ENCODE data around the gene BTNL2. TPM values are rescaled to one million over a fixed set of nuclear protein-coding genes. Genes with fewer than 3 reads are reported as not detected.

Gene BTNL2
- total and polyA plus RNA-seq, 2 experiments from 2014 or later = not detected

DNA sequence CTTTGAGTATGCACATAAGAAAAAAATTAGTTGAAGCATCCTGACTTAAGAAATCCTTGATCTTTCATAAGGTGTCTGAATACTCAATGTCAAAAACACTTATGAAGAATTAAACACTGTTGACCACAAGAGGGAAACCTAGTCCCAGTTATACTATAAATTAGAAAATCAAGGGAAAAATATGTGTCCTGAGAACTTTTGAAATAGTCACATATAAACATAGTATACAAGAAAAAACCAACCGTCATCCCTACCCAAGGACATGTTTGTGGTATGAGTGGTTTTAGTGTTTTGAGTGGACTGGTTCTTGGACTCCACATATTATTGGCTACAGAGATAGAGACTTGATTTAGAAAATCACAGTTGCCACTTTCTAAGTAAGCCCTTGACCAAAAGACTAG, 25.1 kb upstream of the BTNL2 start:
- Histone ChIP-seq H2AFZ (no peak overlapping the region), H4K20me1 (ENCODE audit: insufficient read depth) (no peaks in the 10 kb centered on the region), H3K36me3 (ENCODE audit: low read depth) (no peaks in the 10 kb centered on the region), H3K4me1 (ENCODE audit: insufficient read depth) (no peaks in the 10 kb centered on the region), H3K27ac (no peak overlapping the region), H3K27me3 (replicated peaks; ENCODE audit: insufficient read depth) (peaks cover 28% of the 10 kb centered on the region), H3K4me2 (ENCODE audit: unreplicated experiment) (no peak overlapping the region), H3K9ac (no peak overlapping the region), H3K79me2 (ENCODE audit: insufficient read depth) (no peaks in the 10 kb centered on the region), H3K4me3 (no peak overlapping the region), H3F3A (ENCODE audit: insufficient read depth) (no peaks in the 10 kb centered on the region), H3K9me2 (ENCODE audit: insufficient read depth) (no peaks in the 10 kb centered on the region), H3K9me3 (ENCODE audit: low read depth) (no peaks in the 10 kb centered on the region)
- in situ Hi-C loops (cut with MboI) = no loop called here
- no peak for TF ChIP-seq EZH2 (IDR thresholded peaks at IDR 0.05; ENCODE audit: insufficient read depth, poor library complexity, severe bottlenecking)
- TF ChIP-seq EZH2phosphoT487 (IDR thresholded peaks at IDR 0.05; ENCODE audit: insufficient read depth, low read depth) = no peak
- WGBS, 2 experiments (ENCODE audit: low coverage in 1 of 2, low lambda C conversion rate in 2 of 2, missing lambda C conversion rate in 2 of 2) = 2 to 3% methylated on average over 1 of the region's 1 CpG
- DNase-seq = peak; percentile 52

DNA sequence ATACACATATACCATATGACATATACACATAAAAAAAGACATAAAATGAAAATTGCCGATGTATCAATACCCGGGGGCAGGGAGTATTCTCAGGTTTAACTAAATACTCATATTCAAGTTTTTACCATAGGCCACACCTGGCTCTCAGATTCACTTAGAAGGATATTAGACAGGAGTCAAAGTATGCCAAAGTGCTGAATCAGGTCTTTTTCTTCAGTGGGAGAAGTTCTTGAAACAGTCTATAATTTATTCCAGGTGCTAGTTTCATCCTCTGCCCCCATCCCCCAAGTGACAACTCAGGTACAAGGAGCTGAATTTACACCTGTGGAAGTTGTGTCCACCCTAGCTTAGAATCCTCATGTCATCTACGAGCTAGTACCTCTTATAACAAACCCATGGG, 24.2 kb upstream of the BTNL2 start:
- Histone ChIP-seq H2AFZ (no peak overlapping the region), H4K20me1 (ENCODE audit: insufficient read depth) (no peaks in the 10 kb centered on the region), H3K4me1 (ENCODE audit: insufficient read depth) (no peaks in the 10 kb centered on the region), H3K27ac (no peak overlapping the region), H3K79me2 (ENCODE audit: insufficient read depth) (no peaks in the 10 kb centered on the region), H3F3A (ENCODE audit: insufficient read depth) (no peaks in the 10 kb centered on the region), H3K9me3 (ENCODE audit: low read depth) (no peaks in the 10 kb centered on the region), H3K9me2 (ENCODE audit: insufficient read depth) (no peaks in the 10 kb centered on the region), H3K4me3 (no peak overlapping the region), H3K4me2 (ENCODE audit: unreplicated experiment) (no peak overlapping the region), H3K36me3 (ENCODE audit: low read depth) (no peaks in the 10 kb centered on the region), H3K27me3 (replicated peaks; ENCODE audit: insufficient read depth) (peaks cover 21% of the 10 kb centered on the region), H3K9ac (no peak overlapping the region)
- 12 to 19% methylated on average over 3 of the region's 3 CpGs for WGBS, 2 experiments (ENCODE audit: low coverage in 1 of 2, low lambda C conversion rate in 2 of 2, missing lambda C conversion rate in 2 of 2)
- in situ Hi-C loops (cut with MboI) = no loop called here
- TF ChIP-seq EZH2phosphoT487 (IDR thresholded peaks at IDR 0.05; ENCODE audit: insufficient read depth, low read depth) (no peak), EZH2 (IDR thresholded peaks at IDR 0.05; ENCODE audit: insufficient read depth, poor library complexity, severe bottlenecking) (no peak)
- no peak for DNase-seq

DNA sequence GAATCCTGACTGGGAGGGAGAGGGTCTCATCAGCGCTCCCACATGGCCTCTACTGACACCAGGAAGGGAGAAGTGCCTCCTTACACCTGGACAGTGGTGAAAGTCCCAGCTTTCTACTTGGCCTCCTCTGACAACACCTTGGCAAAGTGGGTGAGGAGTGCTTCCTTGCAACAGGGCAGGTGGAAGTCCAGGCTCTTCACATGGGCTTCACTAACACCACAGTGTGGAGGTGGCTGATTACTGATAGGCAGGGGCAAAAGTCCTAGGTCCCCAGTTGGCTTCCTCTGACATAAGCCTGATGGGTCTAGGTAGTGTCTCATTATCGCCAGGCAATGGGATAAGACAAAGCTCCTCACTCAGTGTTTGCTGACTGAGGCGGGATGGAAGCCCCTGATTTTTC, 23.2 kb upstream of the BTNL2 start:
- H3K9me3 ChIP-seq (ENCODE audit: low read depth) = no peaks in the 10 kb centered on the region
- no peak for TF ChIP-seq EZH2phosphoT487 (IDR thresholded peaks at IDR 0.05; ENCODE audit: insufficient read depth, low read depth)
- no peak overlapping the region for H2AFZ ChIP-seq
- H3K9me2 ChIP-seq (ENCODE audit: insufficient read depth) = no peaks in the 10 kb centered on the region
- no peak overlapping the region for H3K27ac ChIP-seq
- H3K36me3 ChIP-seq (ENCODE audit: low read depth) = no peaks in the 10 kb centered on the region
- H4K20me1 ChIP-seq (ENCODE audit: insufficient read depth) = no peaks in the 10 kb centered on the region
- DNase-seq = no peak
- in situ Hi-C loops (cut with MboI) = no loop called here
- no peaks in the 10 kb centered on the region for H3K4me1 ChIP-seq (ENCODE audit: insufficient read depth)
- H3K27me3 ChIP-seq (replicated peaks; ENCODE audit: insufficient read depth) = peaks cover 14% of the 10 kb centered on the region; the same call in 1 of the 2 replicates
- H3K79me2 ChIP-seq (ENCODE audit: insufficient read depth) = no peaks in the 10 kb centered on the region
- H3K4me3 ChIP-seq = no peak overlapping the region
- 42 to 43% methylated on average over 3 of the region's 3 CpGs for WGBS, 2 experiments (ENCODE audit: low coverage in 1 of 2, low lambda C conversion rate in 2 of 2, missing lambda C conversion rate in 2 of 2)
- no peak overlapping the region for H3K4me2 ChIP-seq (ENCODE audit: unreplicated experiment)
- no peak overlapping the region for H3K9ac ChIP-seq
- no peaks in the 10 kb centered on the region for H3F3A ChIP-seq (ENCODE audit: insufficient read depth)

DNA sequence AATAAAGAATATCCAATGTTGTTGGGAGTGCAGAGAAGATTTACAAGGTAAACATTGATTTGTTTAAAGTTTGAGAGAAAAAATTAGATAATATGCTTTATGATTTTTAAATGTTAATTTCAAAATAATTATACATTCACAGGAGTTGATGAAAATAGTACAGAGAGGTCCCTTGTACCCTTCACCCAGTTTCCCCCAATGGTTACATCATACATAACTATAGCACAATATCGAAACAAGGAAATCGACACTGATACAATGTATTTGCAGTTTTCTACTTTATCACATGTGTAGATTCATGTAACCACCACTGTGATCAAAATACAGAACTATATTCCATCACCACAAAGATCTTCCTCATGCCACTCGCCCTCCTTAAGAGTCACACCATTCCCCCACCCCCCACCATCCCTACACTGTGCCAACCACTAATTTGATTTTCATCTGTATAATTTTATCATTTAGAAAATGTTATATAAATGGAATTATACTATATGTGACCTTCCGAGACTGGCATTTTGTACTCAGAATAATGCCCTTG, 21.0 kb upstream of the BTNL2 start:
- Histone ChIP-seq H3K4me1 (ENCODE audit: insufficient read depth) (no peaks in the 10 kb centered on the region), H2AFZ (no peak overlapping the region), H3K36me3 (ENCODE audit: low read depth) (no peaks in the 10 kb centered on the region), H3K9ac (no peak overlapping the region), H3K4me2 (ENCODE audit: unreplicated experiment) (no peak overlapping the region), H3K4me3 (no peak overlapping the region), H4K20me1 (ENCODE audit: insufficient read depth) (no peaks in the 10 kb centered on the region), H3F3A (ENCODE audit: insufficient read depth) (no peaks in the 10 kb centered on the region), H3K9me2 (ENCODE audit: insufficient read depth) (no peaks in the 10 kb centered on the region), H3K27me3 (replicated peaks; ENCODE audit: insufficient read depth) (peaks cover 8% of the 10 kb centered on the region; the same call in 1 of the 2 replicates), H3K27ac (no peak overlapping the region), H3K9me3 (ENCODE audit: low read depth) (no peaks in the 10 kb centered on the region), H3K79me2 (ENCODE audit: insufficient read depth) (no peaks in the 10 kb centered on the region)
- no peak for DNase-seq
- 69 to 70% methylated on average over 4 of the region's 4 CpGs for WGBS, 2 experiments (ENCODE audit: low coverage in 1 of 2, low lambda C conversion rate in 2 of 2, missing lambda C conversion rate in 2 of 2)
- in situ Hi-C loops (cut with MboI) = no loop called here
- TF ChIP-seq EZH2phosphoT487 (IDR thresholded peaks at IDR 0.05; ENCODE audit: insufficient read depth, low read depth) (no peak), EZH2 (IDR thresholded peaks at IDR 0.05; ENCODE audit: insufficient read depth, poor library complexity, severe bottlenecking) (no peak)

DNA sequence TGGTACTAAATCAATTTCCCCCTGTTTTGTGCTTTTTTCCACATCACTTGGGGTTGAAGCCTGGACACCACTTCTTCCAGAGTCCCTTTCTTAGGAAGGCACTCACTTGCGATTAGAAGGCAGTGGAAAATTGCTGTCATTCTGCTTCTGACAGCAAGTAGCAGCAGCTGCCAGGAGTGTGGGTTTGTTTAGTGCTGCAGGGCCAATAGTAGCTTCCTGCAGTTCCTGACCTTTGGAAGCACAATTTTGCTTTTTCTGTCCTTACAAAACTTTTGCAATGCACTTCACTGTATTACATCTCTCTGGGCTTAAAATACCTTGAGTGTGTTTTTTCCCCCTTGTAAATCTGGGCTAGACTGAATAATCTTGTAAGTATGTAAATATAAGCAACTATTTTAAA, 20.2 kb upstream of the BTNL2 start:
- Histone ChIP-seq H3K9me3 (ENCODE audit: low read depth) (no peaks in the 10 kb centered on the region), H3K9me2 (ENCODE audit: insufficient read depth) (no peaks in the 10 kb centered on the region), H3F3A (ENCODE audit: insufficient read depth) (no peaks in the 10 kb centered on the region), H3K4me2 (ENCODE audit: unreplicated experiment) (no peak overlapping the region), H3K4me3 (no peak overlapping the region), H3K36me3 (ENCODE audit: low read depth) (no peaks in the 10 kb centered on the region), H3K79me2 (ENCODE audit: insufficient read depth) (no peaks in the 10 kb centered on the region), H3K27ac (no peak overlapping the region), H3K4me1 (ENCODE audit: insufficient read depth) (no peaks in the 10 kb centered on the region), H4K20me1 (ENCODE audit: insufficient read depth) (no peaks in the 10 kb centered on the region), H2AFZ (no peak overlapping the region), H3K9ac (no peak overlapping the region), H3K27me3 (replicated peaks; ENCODE audit: insufficient read depth) (peaks cover 4% of the 10 kb centered on the region; the same call in 1 of the 2 replicates)
- in situ Hi-C loops (cut with MboI) = no loop called here
- TF ChIP-seq EZH2 (IDR thresholded peaks at IDR 0.05; ENCODE audit: insufficient read depth, poor library complexity, severe bottlenecking) (no peak), EZH2phosphoT487 (IDR thresholded peaks at IDR 0.05; ENCODE audit: insufficient read depth, low read depth) (no peak)
- 0 to 5% methylated on average over 1 of the region's 1 CpG for WGBS, 2 experiments (ENCODE audit: low coverage in 1 of 2, low lambda C conversion rate in 2 of 2, missing lambda C conversion rate in 2 of 2)
- no peak for DNase-seq

Measured in GM23248 (cell line).